Measurements from ENCODE around the gene SNX7.

GRCh38 chr1:98705591-98705990 is 44.1 kb downstream of the SNX7 start:
- TF ChIP-seq POLR2A (IDR thresholded peaks at IDR 0.05) (no peak), CTCF (IDR thresholded peaks at IDR 0.05) (no peak)
